Upper lobe of left lung (tissue), 4 donors: ENCODE measurements around the gene ISOC2.

Source experiments
- CTCF ChIP-seq, 6 experiments: fragments of 450-650 bp in 4 of 6; fragments of 200-600 bp in 2 of 6; sonication (generic) in 2 of 6; IDR thresholded peaks; one replicate each; pipeline ENCODE4 v1.5.1; 2016 to 2019; ENCODE audit warnings: antibody characterized with exemption in 6 of 6
- EP300 ChIP-seq, 4 donors: sonication (generic); formaldehyde crosslinking; IDR thresholded peaks; one replicate each; pipeline ENCODE4 v1.5.1; 2017; ENCODE audit warnings: antibody characterized with exemption in 4 of 4, control low read depth in 2 of 4

- TF ChIP-seq CTCF (IDR thresholded peaks at IDR 0.05) (no peak), EP300 (IDR thresholded peaks at IDR 0.05) (no peak)
Observed at GRCh38 chr19:55419624-55420236, 41.7 kb downstream of the ISOC2 start.
